ENCODE results near the gene PSAP. TPM values are rescaled to one million over a fixed set of nuclear protein-coding genes. Genes with fewer than 3 reads are reported as not detected.

PSAP gene
- total and polyA plus RNA-seq, 2 experiments from 2014 or later: 151 to 391 TPM

DNA sequence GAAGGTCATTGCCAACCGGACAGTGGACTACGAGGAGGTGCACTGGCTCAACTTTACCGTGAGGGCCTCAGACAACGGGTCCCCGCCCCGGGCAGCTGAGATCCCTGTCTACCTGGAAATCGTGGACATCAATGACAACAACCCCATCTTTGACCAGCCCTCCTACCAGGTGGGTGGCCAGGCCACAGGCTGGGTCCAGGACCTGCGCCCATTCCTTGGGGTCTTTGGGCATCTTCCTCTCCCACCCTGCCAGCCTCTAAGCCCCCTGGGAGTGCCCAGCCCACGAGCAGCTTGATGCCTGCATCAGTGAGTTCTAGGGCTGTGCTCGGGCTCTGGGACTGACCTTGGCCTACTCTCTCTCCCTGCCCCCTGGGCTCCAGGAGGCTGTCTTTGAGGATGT is 51.9 kb downstream of the PSAP start (continued):
- TF ChIP-seq STAT1 (IDR thresholded peaks at IDR 0.05; ENCODE audit: unreplicated experiment) (no peak), JUNB (IDR thresholded peaks at IDR 0.05; ENCODE audit: unreplicated experiment) (no peak)
- TF ChIP-seq, protein P1, sequence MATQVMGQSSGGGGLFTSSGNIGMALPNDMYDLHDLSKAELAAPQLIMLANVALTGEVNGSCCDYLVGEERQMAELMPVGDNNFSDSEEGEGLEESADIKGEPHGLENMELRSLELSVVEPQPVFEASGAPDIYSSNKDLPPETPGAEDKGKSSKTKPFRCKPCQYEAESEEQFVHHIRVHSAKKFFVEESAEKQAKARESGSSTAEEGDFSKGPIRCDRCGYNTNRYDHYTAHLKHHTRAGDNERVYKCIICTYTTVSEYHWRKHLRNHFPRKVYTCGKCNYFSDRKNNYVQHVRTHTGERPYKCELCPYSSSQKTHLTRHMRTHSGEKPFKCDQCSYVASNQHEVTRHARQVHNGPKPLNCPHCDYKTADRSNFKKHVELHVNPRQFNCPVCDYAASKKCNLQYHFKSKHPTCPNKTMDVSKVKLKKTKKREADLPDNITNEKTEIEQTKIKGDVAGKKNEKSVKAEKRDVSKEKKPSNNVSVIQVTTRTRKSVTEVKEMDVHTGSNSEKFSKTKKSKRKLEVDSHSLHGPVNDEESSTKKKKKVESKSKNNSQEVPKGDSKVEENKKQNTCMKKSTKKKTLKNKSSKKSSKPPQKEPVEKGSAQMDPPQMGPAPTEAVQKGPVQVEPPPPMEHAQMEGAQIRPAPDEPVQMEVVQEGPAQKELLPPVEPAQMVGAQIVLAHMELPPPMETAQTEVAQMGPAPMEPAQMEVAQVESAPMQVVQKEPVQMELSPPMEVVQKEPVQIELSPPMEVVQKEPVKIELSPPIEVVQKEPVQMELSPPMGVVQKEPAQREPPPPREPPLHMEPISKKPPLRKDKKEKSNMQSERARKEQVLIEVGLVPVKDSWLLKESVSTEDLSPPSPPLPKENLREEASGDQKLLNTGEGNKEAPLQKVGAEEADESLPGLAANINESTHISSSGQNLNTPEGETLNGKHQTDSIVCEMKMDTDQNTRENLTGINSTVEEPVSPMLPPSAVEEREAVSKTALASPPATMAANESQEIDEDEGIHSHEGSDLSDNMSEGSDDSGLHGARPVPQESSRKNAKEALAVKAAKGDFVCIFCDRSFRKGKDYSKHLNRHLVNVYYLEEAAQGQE (IDR thresholded peaks at IDR 0.05; ENCODE audit: unreplicated experiment): no peak
- TF ChIP-seq, protein P2, sequence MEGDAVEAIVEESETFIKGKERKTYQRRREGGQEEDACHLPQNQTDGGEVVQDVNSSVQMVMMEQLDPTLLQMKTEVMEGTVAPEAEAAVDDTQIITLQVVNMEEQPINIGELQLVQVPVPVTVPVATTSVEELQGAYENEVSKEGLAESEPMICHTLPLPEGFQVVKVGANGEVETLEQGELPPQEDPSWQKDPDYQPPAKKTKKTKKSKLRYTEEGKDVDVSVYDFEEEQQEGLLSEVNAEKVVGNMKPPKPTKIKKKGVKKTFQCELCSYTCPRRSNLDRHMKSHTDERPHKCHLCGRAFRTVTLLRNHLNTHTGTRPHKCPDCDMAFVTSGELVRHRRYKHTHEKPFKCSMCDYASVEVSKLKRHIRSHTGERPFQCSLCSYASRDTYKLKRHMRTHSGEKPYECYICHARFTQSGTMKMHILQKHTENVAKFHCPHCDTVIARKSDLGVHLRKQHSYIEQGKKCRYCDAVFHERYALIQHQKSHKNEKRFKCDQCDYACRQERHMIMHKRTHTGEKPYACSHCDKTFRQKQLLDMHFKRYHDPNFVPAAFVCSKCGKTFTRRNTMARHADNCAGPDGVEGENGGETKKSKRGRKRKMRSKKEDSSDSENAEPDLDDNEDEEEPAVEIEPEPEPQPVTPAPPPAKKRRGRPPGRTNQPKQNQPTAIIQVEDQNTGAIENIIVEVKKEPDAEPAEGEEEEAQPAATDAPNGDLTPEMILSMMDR (conservative IDR thresholded peaks at IDR 0.05; ENCODE audit: low read depth in 2 of 2): no peak

DNA sequence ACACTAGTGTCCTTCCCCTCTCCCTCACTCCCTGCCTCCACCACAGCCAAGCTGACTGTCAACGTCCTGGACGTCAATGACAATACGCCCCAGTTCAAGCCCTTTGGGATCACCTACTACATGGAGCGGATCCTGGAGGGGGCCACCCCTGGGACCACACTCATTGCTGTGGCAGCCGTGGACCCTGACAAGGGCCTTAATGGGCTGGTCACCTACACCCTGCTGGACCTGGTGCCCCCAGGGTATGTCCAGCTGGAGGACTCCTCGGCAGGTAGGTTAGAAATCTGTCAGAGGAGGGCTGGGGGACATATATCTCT is 52.8 kb downstream of the PSAP start:
- Histone ChIP-seq H3K4me2 (no peak overlapping the region), H3F3A (replicated peaks; ENCODE audit: low read depth) (no peaks in the 10 kb centered on the region), H3K79me2 (replicated peaks; ENCODE audit: insufficient read depth) (no peaks in the 10 kb centered on the region), H4K20me1 (replicated peaks; ENCODE audit: insufficient read depth) (no peaks in the 10 kb centered on the region), H3K36me3 (ENCODE audit: insufficient read depth) (no peaks in the 10 kb centered on the region), H3K27me3 (ENCODE audit: insufficient read depth) (no peaks in the 10 kb centered on the region), H3K9me2 (ENCODE audit: insufficient read depth) (no peaks in the 10 kb centered on the region), H3K27ac (ENCODE audit: low read depth) (no peak overlapping the region), H2AFZ (no peak overlapping the region), H3K4me3 (no peak overlapping the region), H3K4me1 (ENCODE audit: insufficient read depth) (no peaks in the 10 kb centered on the region)
- no peak overlapping the region for H3K4me3 Mint-ChIP-seq
- no peaks in the 10 kb centered on the region for H3K4me1 Mint-ChIP-seq
- H3K9me3 Mint-ChIP-seq: no peaks in the 10 kb centered on the region
- H3K27me3 Mint-ChIP-seq (ENCODE audit: insufficient read depth, low read depth, poor library complexity): peaks cover 9% of the 10 kb centered on the region
- TF ChIP-seq POLR2AphosphoS5 (IDR thresholded peaks at IDR 0.05; ENCODE audit: low read depth) (no peak), EZH2phosphoT487 (IDR thresholded peaks at IDR 0.05; ENCODE audit: unreplicated experiment) (no peak), JUNB (IDR thresholded peaks at IDR 0.05; ENCODE audit: unreplicated experiment) (no peak)
- TF ChIP-seq, protein P2 (conservative IDR thresholded peaks at IDR 0.05; ENCODE audit: low read depth in 2 of 2): no peak
- no peak for DNase-seq (ENCODE audit: low spot score)
- ATAC-seq: no peak
- no peaks in the 10 kb centered on the region for H3K36me3 Mint-ChIP-seq (ENCODE audit: low read depth)
- no peak overlapping the region for H3K27ac Mint-ChIP-seq
